HCT116 (cell line): Measurements from ENCODE around the gene TRERF1. TPM values are rescaled to one million over a fixed set of nuclear protein-coding genes. Genes with fewer than 3 reads are reported as not detected.

Source experiments
- ATAC-seq: fragments of 200-7000 bp; cut with Tn5 transposase; 2 replicates; pipeline ENCODE4 v1.9.1; 2020; ENCODE audit warnings: mild to moderate bottlenecking, moderate library complexity
- BruUV-seq: library from RNA; stranded (reverse); fragments of 400-500 nt; replicated peaks from 2 replicates; lab custom pipeline; 2021; lab: Mats Ljungman, UMichigan
- CTCF ChIA-PET: fragments of 300-600 bp; sonication (Branson Sonifier 250); formaldehyde crosslinking; loops from one replicate; lab custom pipeline; 2021; ENCODE audit warnings: antibody characterized with exemption; lab: Charles Lee
- POLR2A ChIA-PET: fragments of 300-600, 350-600 bp; sonication (Branson Sonifier 250); formaldehyde crosslinking; loops from one replicate; lab custom pipeline; 2021; ENCODE audit warnings: antibody characterized with exemption; lab: Charles Lee
- RAD21 ChIA-PET, 2 experiments: fragments of 300-600 bp; sonication (Branson Sonifier 250); formaldehyde crosslinking; loops; one replicate each; lab custom pipeline; 2023; ENCODE audit warnings: low total read pairs in 2 of 2; ENCODE audit not compliant: uncharacterized antibody in 2 of 2, unreplicated experiment in 2 of 2, low non-redundant PET in 1 of 2; lab: Charles Lee
- DNase-seq: peaks from one replicate; pipeline ENCODE4 v3.0.0-alpha.2; 2010; ENCODE audit warnings: low read depth, low spot score
- H2AFZ ChIP-seq: fragments of 200-600 bp; shearing (Covaris generic), sonication (generic); 2 replicates; pipeline ENCODE4 v1.6.1; 2017; ENCODE audit warnings: low read depth, mixed run types, mixed read lengths, antibody characterized with exemption, low read length; ENCODE audit not compliant: poor library complexity, severe bottlenecking
- H3K27ac ChIP-seq: 2 replicates; pipeline ENCODE4 v1.5.1; 2012; ENCODE audit warnings: low read depth, low read length
- H3K27me3 ChIP-seq: fragments of 200-600 bp; sonication (generic); 2 replicates; pipeline ENCODE4 v1.6.1; 2016; ENCODE audit warnings: mixed run types, low read length, mixed read lengths; ENCODE audit not compliant: insufficient read depth
- H3K36me3 ChIP-seq, 2 experiments: fragments of 200-500 bp in 1 of 2; fragments of 200-600 bp in 1 of 2; sonication (Bioruptor generic) in 1 of 2; sonication (generic) in 1 of 2; 2 replicates each; pipeline versions ENCODE4 v1.5.1 to v1.6.1; 2014 to 2016; ENCODE audit warnings: low read length in 2 of 2, inconsistent platforms in 1 of 2, mixed read lengths in 1 of 2, mixed run types in 1 of 2; ENCODE audit not compliant: insufficient read depth in 2 of 2, control insufficient read depth in 1 of 2
- H3K4me1 ChIP-seq, 2 experiments: fragments of 200-600 bp in 1 of 2; sonication (generic) in 1 of 2; 2 replicates each; pipeline versions ENCODE4 v1.5.1 to v1.6.1; 2012 to 2017; ENCODE audit warnings: low read length in 2 of 2, inconsistent platforms in 1 of 2, mild to moderate bottlenecking in 1 of 2, mixed read lengths in 1 of 2, mixed run types in 1 of 2, moderate library complexity in 1 of 2; ENCODE audit not compliant: insufficient read depth in 2 of 2, control insufficient read depth in 1 of 2
- H3K4me2 ChIP-seq: fragments of 200-600 bp; sonication (generic); 2 replicates; pipeline ENCODE4 v1.6.1; 2017; ENCODE audit warnings: mixed run types, low read length, mixed read lengths
- H3K4me3 ChIP-seq, 2 experiments: fragments of 200-600 bp in 1 of 2; sonication (generic) in 1 of 2; replicated peaks in 1 of 2; 2 replicates each; pipeline ENCODE4 v1.5.1; 2011 to 2016; ENCODE audit warnings: low read length in 2 of 2, control low read depth in 1 of 2, low read depth in 1 of 2, mild to moderate bottlenecking in 1 of 2, mixed read lengths in 1 of 2, mixed run types in 1 of 2
- H3K79me2 ChIP-seq: fragments of 200-600 bp; sonication (generic); 2 replicates; pipeline ENCODE4 v1.6.1; 2017; ENCODE audit warnings: mild to moderate bottlenecking, mixed run types, low read length, moderate library complexity, mixed read lengths; ENCODE audit not compliant: insufficient read depth
- H3K9ac ChIP-seq: fragments of 200-600 bp; sonication (generic); 2 replicates; pipeline ENCODE4 v1.6.1; 2016; ENCODE audit warnings: low read length, mixed read lengths
- H3K9me2 ChIP-seq: fragments of 200-600 bp; sonication (generic), shearing (Covaris generic); 2 replicates; pipeline ENCODE4 v1.6.1; 2017; ENCODE audit warnings: mixed run types, mild to moderate bottlenecking, moderate library complexity; ENCODE audit not compliant: insufficient read depth
- H3K9me3 ChIP-seq, 2 experiments: fragments of 200-500 bp in 1 of 2; fragments of 200-600 bp in 1 of 2; sonication (Bioruptor generic) in 1 of 2; sonication (generic) in 1 of 2; 2 replicates each; pipeline ENCODE4 v1.6.1; 2014 to 2017; ENCODE audit warnings: low read length in 2 of 2, mixed read lengths in 2 of 2, inconsistent platforms in 1 of 2, low read depth in 1 of 2, mild to moderate bottlenecking in 1 of 2, mixed run types in 1 of 2, moderate library complexity in 1 of 2; ENCODE audit not compliant: control insufficient read depth in 1 of 2, insufficient read depth in 1 of 2
- H4K20me1 ChIP-seq: fragments of 200-600 bp; sonication (generic), shearing (Covaris generic); 2 replicates; pipeline ENCODE4 v1.6.1; 2017; ENCODE audit warnings: mixed run types, mild to moderate bottlenecking, moderate library complexity; ENCODE audit not compliant: insufficient read depth
- CTCF ChIP-seq, 3 experiments: fragments of 200-600 bp in 1 of 3; sonication (generic) in 1 of 3; IDR thresholded peaks in 2 of 3; conservative IDR thresholded peaks in 1 of 3; 2 replicates each; pipeline ENCODE4 v1.5.1; 2012 to 2017; ENCODE audit warnings: low read depth in 2 of 3, low read length in 2 of 3, antibody characterized with exemption in 1 of 3, borderline replicate concordance in 1 of 3, control low read depth in 1 of 3, mild to moderate bottlenecking in 1 of 3, mixed read lengths in 1 of 3, mixed run types in 1 of 3, moderate library complexity in 1 of 3; ENCODE audit not compliant: insufficient read depth in 1 of 3
- ELF1 ChIP-seq: IDR thresholded peaks from 2 replicates; pipeline ENCODE4 v1.6.1; 2012; ENCODE audit warnings: low read depth, borderline replicate concordance
- EZH2phosphoT487 ChIP-seq: fragments of 200-600 bp; IDR thresholded peaks from 2 replicates; pipeline ENCODE4 v1.6.1; 2018; ENCODE audit warnings: antibody characterized with exemption, borderline replicate concordance
- TCF7L2 ChIP-seq: IDR thresholded peaks from 2 replicates; pipeline ENCODE4 v1.7.0; 2011; ENCODE audit warnings: borderline replicate concordance, inconsistent platforms; ENCODE audit not compliant: insufficient read depth, insufficient read length; ENCODE audit errors: extremely low read depth
- ZBTB33 ChIP-seq: IDR thresholded peaks from 2 replicates; pipeline ENCODE4 v1.6.1; 2011; ENCODE audit warnings: mild to moderate bottlenecking, low read length, moderate library complexity; ENCODE audit not compliant: insufficient replicate concordance; ENCODE audit errors: extremely low read depth
- ZFX ChIP-seq: fragments of 450-650 bp; IDR thresholded peaks from 2 replicates; pipeline ENCODE4 v1.6.1; 2017
- intact Hi-C: fragments of 100-400 bp; cut with micrococcal nuclease; formaldehyde crosslinking; loops from 2 replicates; pipeline ENCODE4 v1.10.0; 2022
- total RNA-seq: library from RNA; stranded (reverse); gene quantifications from one replicate; pipeline ENCODE4 v1.2.1, GENCODE V29; 2021; ENCODE audit not compliant: unreplicated experiment

TRERF1 gene
- total RNA-seq, 1 experiment from 2014 or later, result 12.4 TPM

- ChIA-PET POLR2A (no interaction called here), CTCF (no interaction called here)
- Histone ChIP-seq H3K79me2 (no peaks in the 10 kb centered on the region), H3K9me2 (no peaks in the 10 kb centered on the region), H3K27me3 (no peaks in the 10 kb centered on the region), H3K36me3 (no peaks in the 10 kb centered on the region)
- DNase-seq, result no peak
- TF ChIP-seq CTCF (IDR thresholded peaks at IDR 0.05 in 2 of 3, conservative IDR thresholded peaks at IDR 0.05 in 1 of 3; ENCODE audit: borderline replicate concordance in 1 of 3, insufficient read depth in 1 of 3, low read depth in 2 of 3, low read length in 2 of 3) (no peak), EZH2phosphoT487 (no peak), ZFX (no peak), ZBTB33 (no peak), TCF7L2 (no peak), ELF1 (no peak)
- TF ChIP-seq, all 23 proteins: peak for 0
- intact Hi-C loops, result no loop called here
- H3K4me2 ChIP-seq, result no peak overlapping the region
- H2AFZ ChIP-seq, result no peak overlapping the region
- H3K4me1 ChIP-seq, result peaks cover 11 to 17% of the 10 kb centered on the region in 2 experiments
- BruUV-seq, result no TSS peak
- H3K9me3 ChIP-seq, result no peaks in the 10 kb centered on the region
- no peak overlapping the region for H3K9ac ChIP-seq
- ATAC-seq, result no peak
- H4K20me1 ChIP-seq, result no peaks in the 10 kb centered on the region
- RAD21 ChIA-PET, result no interaction called here
- H3K27ac ChIP-seq, result no peak overlapping the region
- no peak overlapping the region for H3K4me3 ChIP-seq
Observed at GRCh38 chr6:42274898-42275297, 176.8 kb downstream of the TRERF1 start.
